K562 (cell line): ENCODE measurements around the gene TIMM44. TPM values are rescaled to one million over a fixed set of nuclear protein-coding genes. Genes with fewer than 3 reads are reported as not detected.

Experiments
- ADNP ChIP-seq: fragments of 200-800 bp; sonication (Bioruptor generic); IDR thresholded peaks from 2 replicates; pipeline ENCODE4 v1.6.1; 2016; ENCODE audit warnings: missing genetic modification characterization, missing compliant biosample characterization
- ARID1B ChIP-seq: fragments of 450-650 bp; IDR thresholded peaks from 2 replicates; pipeline ENCODE4 v1.6.1; 2016; ENCODE audit warnings: antibody characterized with exemption, mild to moderate bottlenecking, inconsistent platforms
- C11orf30 ChIP-seq: fragments of 450-650 bp; IDR thresholded peaks from 2 replicates; pipeline ENCODE4 v1.6.1; 2016; ENCODE audit warnings: low read depth, mild to moderate bottlenecking
- CBX3 ChIP-seq, 2 experiments: IDR thresholded peaks; 1 replicate in 1 of 2; 2 replicates in 1 of 2; pipeline ENCODE4 v1.6.1; 2012; ENCODE audit warnings: inconsistent platforms in 2 of 2, low read length in 2 of 2, borderline replicate concordance in 1 of 2, control low read depth in 1 of 2
- FOXA3 ChIP-seq, 2 experiments: fragments of 450-650 bp in 1 of 2; sonication (generic) in 1 of 2; formaldehyde crosslinking; IDR thresholded peaks in 1 of 2; conservative IDR thresholded peaks in 1 of 2; 2 replicates each; pipeline versions ENCODE4 v1.4.0 to v1.8.0; 2020 to 2022; ENCODE audit warnings: mild to moderate bottlenecking in 2 of 2, missing genetic modification reagents in 1 of 2
- NCOA4 ChIP-seq: fragments of 450-650 bp; IDR thresholded peaks from 2 replicates; pipeline ENCODE4 v1.6.1; 2018; ENCODE audit warnings: mild to moderate bottlenecking; ENCODE audit not compliant: partially characterized antibody
- SAP30 ChIP-seq: fragments of 200-600 bp; sonication (generic); IDR thresholded peaks from 2 replicates; pipeline ENCODE4 v1.6.1; 2012; ENCODE audit warnings: borderline replicate concordance, low read depth, mild to moderate bottlenecking, moderate library complexity, low read length, control low read depth, inconsistent platforms; ENCODE audit not compliant: insufficient read depth, poor library complexity, severe bottlenecking
- SMC3 ChIP-seq: conservative IDR thresholded peaks from 2 replicates; pipeline ENCODE4 v1.6.1; 2011; ENCODE audit warnings: low read depth, low read length, improper control_type of control experiment; ENCODE audit not compliant: insufficient read depth
- SRSF3 ChIP-seq: fragments of 200-400 bp; formaldehyde crosslinking; IDR thresholded peaks from 2 replicates; pipeline ENCODE4 v1.6.1; 2016; ENCODE audit warnings: mild to moderate bottlenecking, low read length, moderate library complexity; ENCODE audit not compliant: insufficient read depth
- SRSF7 ChIP-seq: fragments of 200-400 bp; formaldehyde crosslinking; optimal IDR thresholded peaks from 2 replicates; pipeline ENCODE3; 2017; ENCODE audit warnings: mild to moderate bottlenecking, low read depth, low read length
- STAT5A ChIP-seq: IDR thresholded peaks from 2 replicates; pipeline ENCODE4 v1.6.1; 2012; ENCODE audit warnings: low read length, inconsistent platforms, borderline replicate concordance
- TEAD2 ChIP-seq: fragments of 450-650 bp; IDR thresholded peaks from 2 replicates; pipeline ENCODE4 v1.6.1; 2016; ENCODE audit warnings: missing genetic modification characterization, control low read depth, missing compliant biosample characterization
- ZNF354B ChIP-seq: fragments of 250-450 bp; sonication (Bioruptor Pico); IDR thresholded peaks from 2 replicates; pipeline ENCODE4 v1.4.0; 2020
- polyA plus RNA-seq, 8 experiments: library from polyadenylated mRNA; depleted of rRNA in 4 of 8; stranded (reverse) in 5 of 8; unstranded in 3 of 8; fragments of >200 nt; fragmentation: Nextera tagmentation in 2 of 8; fragmentation: Illumina TruSeq in 1 of 8; extraction: Ambion mirVana in 2 of 8; extraction: Trizol in 1 of 8; gene quantifications; 2 replicates each; pipeline versions ENCODE4 v1.2.1 to v1.2.3, GENCODE V29; 2011 to 2014; ENCODE audit warnings: inconsistent platforms in 1 of 8, missing spikeins in 1 of 8
- total RNA-seq, 7 experiments: library from RNA; depleted of rRNA in 6 of 7; stranded (reverse); fragments of >200 nt in 6 of 7; fragmentation: Illumina TruSeq in 2 of 7; extraction: Trizol in 2 of 7; gene quantifications; 2 replicates each; pipeline versions ENCODE4 v1.2.1 to v1.2.3, GENCODE V29; 2011 to 2021; ENCODE audit warnings: low replicate concordance in 1 of 7
- TF ChIP-seq, protein P1 (sequence below): fragments of 450-650 bp; IDR thresholded peaks from 2 replicates; pipeline ENCODE4 v1.6.1; 2017; ENCODE audit warnings: antibody characterized with exemption, mild to moderate bottlenecking
- TF ChIP-seq, protein P2 (sequence below): sonication (generic); formaldehyde crosslinking; IDR thresholded peaks from 2 replicates; pipeline ENCODE4 v1.8.1; 2022; ENCODE audit warnings: missing genetic modification reagents
- TF ChIP-seq, protein P3 (sequence below): fragments of 250-450 bp; sonication (Bioruptor Pico); IDR thresholded peaks from 2 replicates; pipeline ENCODE4 v1.4.0; 2020; ENCODE audit warnings: mild to moderate bottlenecking, moderate library complexity, borderline replicate concordance
- TF ChIP-seq, protein P4 (sequence below): fragments of 450-650 bp; conservative IDR thresholded peaks from 2 replicates; pipeline ENCODE4 v1.6.1; 2016; ENCODE audit warnings: missing genetic modification characterization, low read depth, mild to moderate bottlenecking, missing compliant biosample characterization, moderate library complexity

TIMM44 gene
- total and polyA plus RNA-seq, 9 of the 15 experiments (the other 6 are each of a cell fraction or from before 2014, with no cell fraction given): 10.3 to 231 (median 89.3) TPM

DNA sequence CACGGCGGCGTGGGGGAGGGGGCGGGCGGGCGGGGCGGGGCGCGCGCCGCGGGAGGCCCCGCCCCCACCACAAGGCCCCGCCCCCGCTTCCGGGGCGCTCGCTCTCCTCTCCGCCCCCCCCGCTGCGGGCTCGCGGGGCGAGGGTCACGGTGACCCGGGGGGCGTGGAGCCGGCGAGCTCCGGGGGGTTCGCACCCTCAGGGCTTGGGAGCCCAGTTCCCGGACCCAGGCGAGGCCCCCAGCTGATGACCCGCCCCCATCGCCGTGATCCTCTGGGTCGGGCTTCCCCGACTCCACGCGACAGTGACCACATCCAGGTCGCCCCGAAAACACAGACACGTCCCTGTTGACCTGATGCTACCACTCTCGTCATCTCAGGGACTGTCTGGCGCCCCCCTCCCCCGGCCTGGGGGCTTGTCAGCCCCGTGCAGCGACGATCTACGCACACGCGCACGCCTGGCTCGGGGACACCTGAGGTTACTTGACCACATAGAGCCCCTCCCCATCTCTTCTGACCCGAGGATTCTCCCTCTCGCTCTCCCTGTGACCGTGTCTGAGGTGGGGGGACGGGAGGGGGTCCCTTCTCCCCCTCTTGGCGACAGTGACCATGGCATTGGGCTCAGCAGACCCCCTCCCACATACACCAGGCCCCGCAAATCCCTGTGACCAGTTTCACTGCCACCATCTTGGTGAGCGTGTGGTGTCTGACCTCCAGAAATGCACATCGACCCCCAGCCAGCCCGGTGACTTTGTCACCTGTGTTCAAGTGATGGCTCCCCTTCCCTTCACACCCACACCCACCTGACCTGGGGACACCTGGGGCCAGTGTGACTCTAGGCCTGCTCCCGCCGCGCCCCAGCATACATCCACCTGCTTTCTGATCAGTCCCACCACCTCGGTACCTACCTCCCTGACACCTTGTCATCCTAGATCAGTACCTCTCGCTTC lies 39.1 kb downstream of the TIMM44 start (continued):
- no peak for TF ChIP-seq CBX3 (IDR thresholded peaks at IDR 0.05; ENCODE audit: borderline replicate concordance in 1 of 2, low read length in 2 of 2)
- no peak for TF ChIP-seq ARID1B
- TF ChIP-seq, protein P1, sequence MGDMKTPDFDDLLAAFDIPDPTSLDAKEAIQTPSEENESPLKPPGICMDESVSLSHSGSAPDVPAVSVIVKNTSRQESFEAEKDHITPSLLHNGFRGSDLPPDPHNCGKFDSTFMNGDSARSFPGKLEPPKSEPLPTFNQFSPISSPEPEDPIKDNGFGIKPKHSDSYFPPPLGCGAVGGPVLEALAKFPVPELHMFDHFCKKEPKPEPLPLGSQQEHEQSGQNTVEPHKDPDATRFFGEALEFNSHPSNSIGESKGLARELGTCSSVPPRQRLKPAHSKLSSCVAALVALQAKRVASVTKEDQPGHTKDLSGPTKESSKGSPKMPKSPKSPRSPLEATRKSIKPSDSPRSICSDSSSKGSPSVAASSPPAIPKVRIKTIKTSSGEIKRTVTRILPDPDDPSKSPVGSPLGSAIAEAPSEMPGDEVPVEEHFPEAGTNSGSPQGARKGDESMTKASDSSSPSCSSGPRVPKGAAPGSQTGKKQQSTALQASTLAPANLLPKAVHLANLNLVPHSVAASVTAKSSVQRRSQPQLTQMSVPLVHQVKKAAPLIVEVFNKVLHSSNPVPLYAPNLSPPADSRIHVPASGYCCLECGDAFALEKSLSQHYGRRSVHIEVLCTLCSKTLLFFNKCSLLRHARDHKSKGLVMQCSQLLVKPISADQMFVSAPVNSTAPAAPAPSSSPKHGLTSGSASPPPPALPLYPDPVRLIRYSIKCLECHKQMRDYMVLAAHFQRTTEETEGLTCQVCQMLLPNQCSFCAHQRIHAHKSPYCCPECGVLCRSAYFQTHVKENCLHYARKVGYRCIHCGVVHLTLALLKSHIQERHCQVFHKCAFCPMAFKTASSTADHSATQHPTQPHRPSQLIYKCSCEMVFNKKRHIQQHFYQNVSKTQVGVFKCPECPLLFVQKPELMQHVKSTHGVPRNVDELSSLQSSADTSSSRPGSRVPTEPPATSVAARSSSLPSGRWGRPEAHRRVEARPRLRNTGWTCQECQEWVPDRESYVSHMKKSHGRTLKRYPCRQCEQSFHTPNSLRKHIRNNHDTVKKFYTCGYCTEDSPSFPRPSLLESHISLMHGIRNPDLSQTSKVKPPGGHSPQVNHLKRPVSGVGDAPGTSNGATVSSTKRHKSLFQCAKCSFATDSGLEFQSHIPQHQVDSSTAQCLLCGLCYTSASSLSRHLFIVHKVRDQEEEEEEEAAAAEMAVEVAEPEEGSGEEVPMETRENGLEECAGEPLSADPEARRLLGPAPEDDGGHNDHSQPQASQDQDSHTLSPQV: no peak
- no peak for TF ChIP-seq TEAD2 (tag)
- TF ChIP-seq, protein P2, sequence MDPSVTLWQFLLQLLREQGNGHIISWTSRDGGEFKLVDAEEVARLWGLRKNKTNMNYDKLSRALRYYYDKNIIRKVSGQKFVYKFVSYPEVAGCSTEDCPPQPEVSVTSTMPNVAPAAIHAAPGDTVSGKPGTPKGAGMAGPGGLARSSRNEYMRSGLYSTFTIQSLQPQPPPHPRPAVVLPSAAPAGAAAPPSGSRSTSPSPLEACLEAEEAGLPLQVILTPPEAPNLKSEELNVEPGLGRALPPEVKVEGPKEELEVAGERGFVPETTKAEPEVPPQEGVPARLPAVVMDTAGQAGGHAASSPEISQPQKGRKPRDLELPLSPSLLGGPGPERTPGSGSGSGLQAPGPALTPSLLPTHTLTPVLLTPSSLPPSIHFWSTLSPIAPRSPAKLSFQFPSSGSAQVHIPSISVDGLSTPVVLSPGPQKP: no peak
- TF ChIP-seq FOXA3 (CRISPR knock-in tag; conservative IDR thresholded peaks at IDR 0.05 in 1 of 2, IDR thresholded peaks at IDR 0.05 in 1 of 2): no peak
- no peak for TF ChIP-seq ADNP (tag)
- no peak for TF ChIP-seq STAT5A
- TF ChIP-seq, protein P3, sequence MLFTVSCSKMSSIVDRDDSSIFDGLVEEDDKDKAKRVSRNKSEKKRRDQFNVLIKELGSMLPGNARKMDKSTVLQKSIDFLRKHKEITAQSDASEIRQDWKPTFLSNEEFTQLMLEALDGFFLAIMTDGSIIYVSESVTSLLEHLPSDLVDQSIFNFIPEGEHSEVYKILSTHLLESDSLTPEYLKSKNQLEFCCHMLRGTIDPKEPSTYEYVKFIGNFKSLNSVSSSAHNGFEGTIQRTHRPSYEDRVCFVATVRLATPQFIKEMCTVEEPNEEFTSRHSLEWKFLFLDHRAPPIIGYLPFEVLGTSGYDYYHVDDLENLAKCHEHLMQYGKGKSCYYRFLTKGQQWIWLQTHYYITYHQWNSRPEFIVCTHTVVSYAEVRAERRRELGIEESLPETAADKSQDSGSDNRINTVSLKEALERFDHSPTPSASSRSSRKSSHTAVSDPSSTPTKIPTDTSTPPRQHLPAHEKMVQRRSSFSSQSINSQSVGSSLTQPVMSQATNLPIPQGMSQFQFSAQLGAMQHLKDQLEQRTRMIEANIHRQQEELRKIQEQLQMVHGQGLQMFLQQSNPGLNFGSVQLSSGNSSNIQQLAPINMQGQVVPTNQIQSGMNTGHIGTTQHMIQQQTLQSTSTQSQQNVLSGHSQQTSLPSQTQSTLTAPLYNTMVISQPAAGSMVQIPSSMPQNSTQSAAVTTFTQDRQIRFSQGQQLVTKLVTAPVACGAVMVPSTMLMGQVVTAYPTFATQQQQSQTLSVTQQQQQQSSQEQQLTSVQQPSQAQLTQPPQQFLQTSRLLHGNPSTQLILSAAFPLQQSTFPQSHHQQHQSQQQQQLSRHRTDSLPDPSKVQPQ (CRISPR knock-in tag): no peak
- TF ChIP-seq ZNF354B (CRISPR knock-in tag): no peak
- TF ChIP-seq SRSF3: 0 out of 2 replicates have a peak, but pooled peaks have one; percentile 41
- TF ChIP-seq SAP30: peak; percentile 70
- no peak for TF ChIP-seq NCOA4
- no peak for TF ChIP-seq SRSF7
- TF ChIP-seq, protein P4, sequence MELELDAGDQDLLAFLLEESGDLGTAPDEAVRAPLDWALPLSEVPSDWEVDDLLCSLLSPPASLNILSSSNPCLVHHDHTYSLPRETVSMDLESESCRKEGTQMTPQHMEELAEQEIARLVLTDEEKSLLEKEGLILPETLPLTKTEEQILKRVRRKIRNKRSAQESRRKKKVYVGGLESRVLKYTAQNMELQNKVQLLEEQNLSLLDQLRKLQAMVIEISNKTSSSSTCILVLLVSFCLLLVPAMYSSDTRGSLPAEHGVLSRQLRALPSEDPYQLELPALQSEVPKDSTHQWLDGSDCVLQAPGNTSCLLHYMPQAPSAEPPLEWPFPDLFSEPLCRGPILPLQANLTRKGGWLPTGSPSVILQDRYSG: no peak
- no peak for TF ChIP-seq C11orf30
- TF ChIP-seq SMC3: no peak
